GM23248 (cell line): ENCODE results near the gene DOK5. TPM values are rescaled to one million over a fixed set of nuclear protein-coding genes. Genes with fewer than 3 reads are reported as not detected.

Experiments used
- DNase-seq: peaks from one replicate; pipeline ENCODE4 v3.0.0-alpha.2; 2015
- H2AFZ ChIP-seq: fragments of 200-600 bp; sonication (generic); 2 replicates; pipeline ENCODE4 v1.6.1; 2016; ENCODE audit warnings: antibody characterized with exemption
- H3F3A ChIP-seq: fragments of 200-600 bp; sonication (generic); 2 replicates; pipeline ENCODE4 v1.6.1; 2016; ENCODE audit warnings: mild to moderate bottlenecking, antibody characterized with exemption, mixed run types; ENCODE audit not compliant: insufficient read depth
- H3K27ac ChIP-seq: fragments of 200-600 bp; sonication (generic); 2 replicates; pipeline ENCODE4 v1.5.1; 2016; ENCODE audit warnings: mild to moderate bottlenecking
- H3K27me3 ChIP-seq: fragments of 200-600 bp; sonication (generic); replicated peaks from 2 replicates; pipeline ENCODE4 v1.6.1; 2016; ENCODE audit warnings: mild to moderate bottlenecking; ENCODE audit not compliant: insufficient read depth
- H3K36me3 ChIP-seq: fragments of 200-600 bp; sonication (generic); 2 replicates; pipeline ENCODE4 v1.6.1; 2016; ENCODE audit warnings: low read depth, mild to moderate bottlenecking
- H3K4me1 ChIP-seq: fragments of 200-600 bp; sonication (generic); 2 replicates; pipeline ENCODE4 v1.6.1; 2016; ENCODE audit warnings: mild to moderate bottlenecking; ENCODE audit not compliant: insufficient read depth
- H3K4me2 ChIP-seq: fragments of 200-600 bp; sonication (generic); one replicate; pipeline ENCODE4 v1.6.1; 2016; ENCODE audit warnings: mild to moderate bottlenecking; ENCODE audit not compliant: unreplicated experiment
- H3K4me3 ChIP-seq: fragments of 200-600 bp; sonication (generic); 2 replicates; pipeline ENCODE4 v1.5.1; 2016; ENCODE audit warnings: mild to moderate bottlenecking
- H3K79me2 ChIP-seq: fragments of 200-600 bp; sonication (generic); 2 replicates; pipeline ENCODE4 v1.6.1; 2016; ENCODE audit warnings: mild to moderate bottlenecking; ENCODE audit not compliant: insufficient read depth
- H3K9ac ChIP-seq: fragments of 200-600 bp; sonication (generic); 2 replicates; pipeline ENCODE4 v1.6.1; 2016; ENCODE audit warnings: mild to moderate bottlenecking
- H3K9me2 ChIP-seq: fragments of 200-600 bp; sonication (generic); 2 replicates; pipeline ENCODE4 v1.6.1; 2016; ENCODE audit warnings: mixed run types, mild to moderate bottlenecking, moderate library complexity; ENCODE audit not compliant: insufficient read depth
- H3K9me3 ChIP-seq: fragments of 200-600 bp; sonication (generic); one replicate; pipeline ENCODE4 v1.6.1; 2017; ENCODE audit warnings: low read depth
- H4K20me1 ChIP-seq: fragments of 200-600 bp; sonication (generic); 2 replicates; pipeline ENCODE4 v1.6.0; 2016; ENCODE audit not compliant: insufficient read depth
- EZH2 ChIP-seq: fragments of 200-600 bp; sonication (generic); IDR thresholded peaks from 2 replicates; pipeline ENCODE4 v1.6.1; 2018; ENCODE audit warnings: antibody characterized with exemption, mild to moderate bottlenecking; ENCODE audit not compliant: insufficient read depth, poor library complexity, severe bottlenecking
- EZH2phosphoT487 ChIP-seq: fragments of 200-600 bp; sonication (generic); IDR thresholded peaks from 2 replicates; pipeline ENCODE4 v1.6.1; 2018; ENCODE audit warnings: antibody characterized with exemption, moderate library complexity, mild to moderate bottlenecking, low read depth; ENCODE audit not compliant: insufficient read depth
- WGBS, 2 experiments: methylation state at CpG; one replicate each; pipeline ENCODE4 v1.1.6; 2015 to 2017; ENCODE audit warnings: low lambda C conversion rate in 2 of 2, low coverage in 1 of 2; ENCODE audit errors: missing lambda C conversion rate in 2 of 2; 5-methylcytosine and 5-hydroxymethylcytosine counted together
- in situ Hi-C: fragments of 300-500 bp; cut with MboI; formaldehyde crosslinking; loops from 2 replicates; pipeline ENCODE4 v1.15.0; 2020
- polyA plus RNA-seq: library from polyadenylated mRNA; unstranded; fragments of >200 nt; fragmentation: Nextera tagmentation; extraction: Ambion mirVana; gene quantifications from 2 replicates; pipeline ENCODE4 v1.2.1, GENCODE V29; 2016
- total RNA-seq: library from RNA; depleted of rRNA; stranded (reverse); fragments of >200 nt; shearing (Covaris generic); gene quantifications from 2 replicates; pipeline ENCODE4 v1.2.3, GENCODE V29; 2014

The DOK5 gene
- total and polyA plus RNA-seq, 2 experiments from 2014 or later: 10.8 to 16.1 TPM

- Histone ChIP-seq H3K27me3 (no peaks in the 10 kb centered on the region), H3K4me1 (peaks cover 20% of the 10 kb centered on the region), H3K9ac (no peak overlapping the region), H3K36me3 (no peaks in the 10 kb centered on the region), H3K9me3 (no peaks in the 10 kb centered on the region), H3K4me2 (no peak overlapping the region), H3K79me2 (no peaks in the 10 kb centered on the region), H3K9me2 (no peaks in the 10 kb centered on the region), H3F3A (peaks cover 12% of the 10 kb centered on the region), H3K27ac (no peak overlapping the region), H2AFZ (no peak overlapping the region), H4K20me1 (no peaks in the 10 kb centered on the region), H3K4me3 (no peak overlapping the region)
- in situ Hi-C loops: no loop called here
- TF ChIP-seq EZH2phosphoT487 (no peak), EZH2 (no peak)
- no peak for DNase-seq
- 91 to 98% methylated on average over 2 of the region's 2 CpGs for WGBS, 2 experiments
Observed at GRCh38 chr20:54556406-54556805, 81.0 kb downstream of the DOK5 start.

GRCh38 chr20:54557806-54558590, 82.6 kb downstream of the DOK5 start:
- DNase-seq: peak; percentile 24

GRCh38 chr20:54559890-54560289, 84.5 kb downstream of the DOK5 start:
- no peaks in the 10 kb centered on the region for H3K36me3 ChIP-seq
- H3K4me1 ChIP-seq: peaks cover 20% of the 10 kb centered on the region
- 93 to 94% methylated on average over 3 of the region's 3 CpGs for WGBS, 2 experiments
- H3K4me2 ChIP-seq: no peak overlapping the region
- H3K9ac ChIP-seq: no peak overlapping the region
- no peaks in the 10 kb centered on the region for H3K9me3 ChIP-seq
- no peaks in the 10 kb centered on the region for H3K27me3 ChIP-seq
- no peaks in the 10 kb centered on the region for H3K9me2 ChIP-seq
- H3K27ac ChIP-seq: no peak overlapping the region
- no peak overlapping the region for H2AFZ ChIP-seq
- in situ Hi-C loops: no loop called here
- no peak for TF ChIP-seq EZH2phosphoT487
- no peak for TF ChIP-seq EZH2
- no peaks in the 10 kb centered on the region for H4K20me1 ChIP-seq
- no peak for DNase-seq
- peaks cover 12% of the 10 kb centered on the region for H3F3A ChIP-seq
- H3K79me2 ChIP-seq: no peaks in the 10 kb centered on the region
- no peak overlapping the region for H3K4me3 ChIP-seq

More at GRCh38 chr20:54557806-54558590, 82.6 kb downstream of the DOK5 start:
- H3K27me3 ChIP-seq: no peaks in the 10 kb centered on the region
- TF ChIP-seq EZH2phosphoT487 (no peak), EZH2 (no peak)
- H3K79me2 ChIP-seq: no peaks in the 10 kb centered on the region
- no peaks in the 10 kb centered on the region for H3K9me2 ChIP-seq
- in situ Hi-C loops: no loop called here
- no peaks in the 10 kb centered on the region for H4K20me1 ChIP-seq
- no peaks in the 10 kb centered on the region for H3K9me3 ChIP-seq
- no peak overlapping the region for H3K9ac ChIP-seq
- H3F3A ChIP-seq: peaks cover 12% of the 10 kb centered on the region
- H3K27ac ChIP-seq: no peak overlapping the region
- peak overlapping the region; percentile 65 for H3K4me2 ChIP-seq
- H2AFZ ChIP-seq: no peak overlapping the region
- WGBS, 2 experiments: 70 to 79% methylated on average over 3 of the region's 3 CpGs
- no peaks in the 10 kb centered on the region for H3K36me3 ChIP-seq
- H3K4me1 ChIP-seq: peaks cover 20% of the 10 kb centered on the region
- H3K4me3 ChIP-seq: peak overlapping the region; percentile 27; the same call in 1 of the 2 replicates

DNA sequence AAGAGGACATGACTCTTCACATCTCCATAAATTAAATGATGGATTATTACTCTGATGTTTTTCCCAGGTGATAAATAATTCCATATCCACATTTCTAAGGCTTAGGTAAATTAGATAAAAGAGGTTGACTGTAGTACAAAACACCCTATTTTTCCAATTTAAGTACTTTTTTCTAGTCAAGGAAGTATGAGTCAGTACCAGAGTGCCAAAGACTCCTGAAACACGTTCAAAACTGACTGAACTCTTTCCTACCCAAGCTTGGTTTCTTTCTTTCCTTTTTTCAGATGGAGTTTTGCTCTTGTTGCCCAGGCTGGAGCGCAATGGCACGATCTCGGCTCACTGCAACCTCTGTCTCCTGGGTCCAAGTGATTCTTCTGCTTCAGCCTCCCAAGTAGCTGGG, 85.0 kb downstream of the DOK5 start:
- in situ Hi-C loops: no loop called here
- Histone ChIP-seq H3K27ac (no peak overlapping the region), H3K4me1 (peaks cover 20% of the 10 kb centered on the region), H3K27me3 (no peaks in the 10 kb centered on the region), H3K4me2 (no peak overlapping the region), H3K36me3 (no peaks in the 10 kb centered on the region), H2AFZ (no peak overlapping the region), H3K79me2 (no peaks in the 10 kb centered on the region), H3K4me3 (no peak overlapping the region), H3K9me2 (no peaks in the 10 kb centered on the region), H3K9ac (no peak overlapping the region), H3F3A (peaks cover 12% of the 10 kb centered on the region), H4K20me1 (no peaks in the 10 kb centered on the region), H3K9me3 (no peaks in the 10 kb centered on the region)
- peak; percentile 22 for DNase-seq
- no peak for TF ChIP-seq EZH2
- no peak for TF ChIP-seq EZH2phosphoT487
- WGBS, 2 experiments: 81 to 87% methylated on average over 4 of the region's 4 CpGs

- H3K79me2 ChIP-seq: no peaks in the 10 kb centered on the region
- H3K9ac ChIP-seq: no peak overlapping the region
- peaks cover 9% of the 10 kb centered on the region for H3K4me1 ChIP-seq
- H3F3A ChIP-seq: peaks cover 10% of the 10 kb centered on the region; the same call in 1 of the 2 replicates
- in situ Hi-C loops: no loop called here
- H3K27ac ChIP-seq: no peak overlapping the region
- no peaks in the 10 kb centered on the region for H3K9me3 ChIP-seq
- H3K27me3 ChIP-seq: no peaks in the 10 kb centered on the region
- no peak overlapping the region for H3K4me3 ChIP-seq
- H4K20me1 ChIP-seq: no peaks in the 10 kb centered on the region
- no peaks in the 10 kb centered on the region for H3K36me3 ChIP-seq
- no peaks in the 10 kb centered on the region for H3K9me2 ChIP-seq
- TF ChIP-seq EZH2phosphoT487: no peak
- TF ChIP-seq EZH2: no peak
- 96 to 100% methylated on average over 1 of the region's 1 CpG for WGBS, 2 experiments
- no peak overlapping the region for H3K4me2 ChIP-seq
- no peak for DNase-seq
- no peak overlapping the region for H2AFZ ChIP-seq
Observed at GRCh38 chr20:54565255-54565654, 89.9 kb downstream of the DOK5 start.
